GM21737 (cell line): ENCODE results near the gene ADAMTSL3.

ENCODE experiments used
- ATAC-seq: cut with Tn5 transposase; IDR thresholded peaks from one replicate; pipeline ENCODE4 v1.9.1; 2021; ENCODE audit warnings: mild to moderate bottlenecking, moderate library complexity; ENCODE audit not compliant: unreplicated experiment

Gene ADAMTSL3

DNA sequence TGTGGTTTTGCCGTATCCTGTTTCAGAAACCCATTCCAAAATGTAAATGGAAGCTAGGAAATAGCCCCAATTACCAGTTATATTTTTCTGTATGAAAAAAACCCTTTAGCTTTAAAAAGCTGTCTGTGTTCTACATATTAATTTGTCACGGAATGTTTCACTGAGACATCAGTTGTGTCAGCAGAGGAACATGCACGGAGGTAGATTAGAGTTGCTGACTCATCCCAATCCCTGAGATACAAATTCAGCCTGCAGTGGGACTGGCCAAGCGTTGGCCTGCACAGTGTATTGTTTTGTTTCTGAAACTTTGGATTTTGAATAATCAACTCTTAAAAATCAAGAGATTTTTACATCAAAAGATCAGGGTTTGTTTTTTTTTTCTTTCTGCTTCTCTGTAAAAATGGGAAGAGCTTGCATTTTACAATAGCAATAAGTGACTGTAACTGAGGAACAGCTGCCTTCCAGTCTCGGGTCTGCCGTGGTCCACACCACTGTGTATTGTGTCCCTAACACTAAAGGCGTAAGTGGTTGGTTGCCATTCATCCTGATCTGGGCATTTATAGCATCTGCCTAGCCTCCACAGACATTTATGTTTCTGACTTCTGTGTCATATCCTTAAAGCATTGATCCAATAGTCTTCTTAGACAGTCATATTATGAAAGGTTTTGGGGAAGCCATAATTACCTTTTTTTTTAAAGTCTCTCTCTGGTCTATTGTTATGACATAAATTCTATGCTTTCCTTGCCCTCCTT lies 218.1 kb downstream of the ADAMTSL3 start:
- ATAC-seq: no peak

DNA sequence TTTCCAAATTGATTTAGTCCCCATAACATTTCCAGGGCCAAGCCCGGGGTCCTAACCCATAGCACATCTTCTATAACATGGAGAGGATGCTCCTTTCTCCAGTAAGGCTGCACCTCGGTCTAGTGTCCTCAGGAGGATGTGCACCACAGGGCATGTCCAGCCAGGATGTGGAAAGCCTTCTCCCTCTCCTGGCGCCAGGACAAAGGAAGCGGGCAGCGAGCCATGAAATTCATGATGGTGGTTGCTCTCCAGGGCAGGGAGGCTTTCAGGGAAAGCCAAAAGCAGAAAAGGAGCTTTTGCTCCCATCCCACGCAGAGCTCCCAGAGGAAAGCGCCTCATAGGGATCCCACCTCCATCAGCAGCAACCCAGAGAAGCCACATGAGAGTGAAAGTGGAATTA lies 220.0 kb downstream of the ADAMTSL3 start:
- no peak for ATAC-seq

DNA sequence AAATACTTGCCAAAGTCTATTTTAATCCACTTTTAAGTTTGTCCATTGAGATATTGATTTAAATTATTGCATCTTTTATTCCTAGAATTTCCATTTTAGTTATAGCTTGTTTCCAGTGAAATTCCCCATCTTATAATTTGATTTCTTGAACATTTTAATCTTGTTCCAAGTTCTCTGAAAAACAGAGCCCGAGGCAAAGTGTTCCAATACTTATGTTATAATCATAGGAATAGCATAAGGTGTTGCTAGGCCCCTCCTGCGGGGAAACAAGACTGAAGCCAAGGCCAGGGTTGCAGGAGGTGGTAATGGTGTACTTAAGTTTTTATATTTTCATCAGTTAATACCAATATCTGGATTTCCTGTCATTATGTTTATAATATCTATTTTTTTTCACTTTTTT lies 226.6 kb downstream of the ADAMTSL3 start:
- no peak for ATAC-seq

DNA sequence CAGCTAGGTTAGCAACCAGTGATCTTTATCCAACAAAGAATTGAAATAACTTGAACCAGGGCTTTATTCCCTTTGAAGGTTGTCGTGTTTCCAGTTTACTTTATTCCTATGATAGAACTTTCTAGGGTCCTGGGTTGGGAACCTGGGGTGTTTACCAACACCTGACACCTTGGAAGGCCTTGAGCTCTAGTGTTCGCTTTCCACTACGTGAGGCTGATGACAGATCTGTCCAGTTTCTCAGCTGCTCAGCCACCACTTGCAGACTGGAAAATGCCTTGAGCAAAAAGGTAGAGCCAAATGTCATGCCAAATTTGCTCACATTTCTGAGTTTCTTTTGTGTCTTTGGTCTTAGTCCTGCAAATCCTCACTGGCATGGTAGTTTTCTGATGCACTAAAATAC lies 227.2 kb downstream of the ADAMTSL3 start:
- ATAC-seq: no peak

DNA sequence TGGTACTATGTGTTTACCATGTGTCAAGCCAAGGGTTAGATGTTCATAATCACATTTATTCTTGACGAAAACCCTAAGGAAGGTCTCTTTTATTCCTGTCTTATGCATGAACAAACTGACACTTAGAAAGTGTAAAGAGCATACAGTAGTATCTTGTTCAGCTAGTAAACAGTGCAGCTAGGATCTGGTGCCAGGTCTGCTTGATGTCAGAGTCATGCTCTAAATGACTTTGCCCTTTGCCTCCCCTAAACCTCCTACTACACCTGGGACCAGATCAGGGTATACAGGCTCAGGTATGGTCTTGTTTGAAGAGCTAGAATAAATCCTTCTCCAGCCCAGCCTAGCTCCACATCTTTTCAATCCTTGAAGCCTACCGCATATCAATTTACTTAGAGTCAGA lies 232.4 kb downstream of the ADAMTSL3 start:
- ATAC-seq: no peak

DNA sequence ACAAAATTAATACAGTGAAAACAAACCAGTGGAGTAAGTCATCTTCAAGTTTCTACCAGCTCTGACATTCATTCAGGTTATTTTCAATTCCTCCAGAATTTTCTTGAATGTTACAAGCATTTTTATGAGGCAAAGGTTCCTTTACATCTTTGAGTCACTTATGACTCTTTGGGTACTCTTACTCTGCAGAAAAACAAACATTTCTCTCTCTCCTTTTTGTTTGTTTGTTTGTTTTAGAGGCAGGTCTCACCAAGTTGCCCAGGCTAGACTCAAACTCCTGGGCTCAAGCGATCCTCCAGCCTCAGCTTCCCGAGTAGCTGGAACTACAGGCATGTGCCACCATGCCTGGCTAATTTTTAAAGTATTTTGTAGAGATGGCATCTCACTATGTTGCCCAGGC lies 233.5 kb downstream of the ADAMTSL3 start:
- ATAC-seq: no peak

DNA sequence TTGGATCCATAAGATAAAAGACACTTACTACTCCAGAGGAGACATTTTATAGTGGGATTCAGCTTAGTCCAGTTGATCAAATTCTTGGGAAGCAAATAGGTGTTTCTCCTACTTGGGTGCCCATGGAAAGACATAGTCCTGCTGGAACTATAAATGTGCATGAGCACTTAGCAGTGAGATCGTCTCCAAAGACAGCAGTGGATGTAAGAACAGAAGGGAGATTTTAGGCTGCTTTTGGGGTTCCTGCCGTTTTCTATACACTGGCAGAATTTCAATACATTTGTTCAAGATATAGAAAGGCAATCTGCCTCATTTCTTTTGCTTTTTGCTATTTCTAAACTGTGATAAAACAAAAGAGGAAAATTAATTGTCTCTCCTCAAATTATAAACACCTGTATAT lies 234.0 kb downstream of the ADAMTSL3 start:
- no peak for ATAC-seq

DNA sequence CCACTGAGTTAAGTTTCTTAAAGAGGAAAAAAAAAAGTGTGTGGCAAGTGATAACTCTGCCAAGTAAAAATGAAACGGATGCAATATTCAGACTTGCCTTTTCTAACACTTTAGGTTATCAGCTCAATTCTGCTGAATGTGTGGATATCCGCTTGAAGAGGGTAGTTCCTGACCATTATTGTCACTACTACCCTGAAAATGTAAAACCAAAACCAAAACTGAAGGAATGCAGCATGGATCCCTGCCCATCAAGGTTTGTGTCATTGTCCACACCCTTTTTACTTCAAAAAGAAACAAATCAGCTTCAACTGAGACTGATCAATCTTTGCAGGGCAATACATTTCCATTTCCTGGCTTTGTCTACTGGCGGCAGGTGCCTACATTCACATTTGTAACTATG lies 236.1 kb downstream of the ADAMTSL3 start:
- no peak for ATAC-seq

DNA sequence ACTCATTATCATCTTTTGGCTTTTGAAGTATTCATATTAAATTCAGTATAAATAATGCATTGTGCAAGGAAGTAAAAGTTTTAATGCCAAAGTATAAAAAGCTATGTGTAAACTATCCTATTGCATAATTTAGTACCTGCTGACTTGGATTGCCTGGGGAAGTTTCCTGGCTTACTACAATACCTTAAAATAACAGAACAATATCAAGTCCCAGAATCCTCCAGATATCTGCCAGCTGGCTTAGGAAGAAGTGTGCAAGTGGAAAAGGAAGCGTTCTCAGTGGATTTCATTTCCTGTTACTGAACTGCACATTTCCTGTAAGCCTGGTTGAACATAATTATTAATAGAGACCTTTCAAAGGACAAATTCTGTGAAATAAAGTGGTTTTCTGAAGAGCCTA lies 236.7 kb downstream of the ADAMTSL3 start:
- ATAC-seq: no peak

DNA sequence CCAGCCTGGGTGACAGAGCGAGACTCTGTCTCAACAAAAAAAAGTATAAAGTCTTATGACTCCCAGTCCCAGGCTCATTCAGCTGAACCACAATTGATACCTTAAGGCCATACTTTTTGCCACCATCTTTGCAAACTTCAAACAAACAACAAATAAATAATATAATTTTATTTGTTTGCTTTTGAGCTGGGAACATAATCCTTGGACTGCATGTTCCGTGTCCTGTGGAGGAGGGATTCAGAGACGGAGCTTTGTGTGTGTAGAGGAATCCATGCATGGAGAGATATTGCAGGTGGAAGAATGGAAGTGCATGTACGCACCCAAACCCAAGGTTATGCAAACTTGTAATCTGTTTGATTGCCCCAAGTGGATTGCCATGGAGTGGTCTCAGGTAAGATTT lies 238.6 kb downstream of the ADAMTSL3 start:
- ATAC-seq: no peak

DNA sequence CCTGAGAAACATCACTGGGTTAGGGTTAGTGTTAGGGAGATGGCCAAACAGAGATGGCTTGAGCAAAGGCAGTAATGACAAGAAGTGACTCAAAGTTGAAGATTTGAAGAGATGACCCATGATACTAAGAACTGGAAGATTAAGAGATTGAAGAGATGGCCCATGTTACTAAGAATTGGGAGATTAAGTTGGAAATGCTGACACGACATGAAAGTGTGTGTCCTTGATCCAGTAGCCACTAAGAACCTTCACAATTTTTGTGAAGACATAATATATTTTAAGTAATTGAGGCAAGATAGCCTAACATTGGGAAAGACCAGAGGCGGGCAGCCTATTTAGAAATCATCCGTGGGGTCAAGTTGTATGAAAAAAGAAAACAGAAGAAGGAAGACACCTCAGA lies 239.4 kb downstream of the ADAMTSL3 start:
- no peak for ATAC-seq

DNA sequence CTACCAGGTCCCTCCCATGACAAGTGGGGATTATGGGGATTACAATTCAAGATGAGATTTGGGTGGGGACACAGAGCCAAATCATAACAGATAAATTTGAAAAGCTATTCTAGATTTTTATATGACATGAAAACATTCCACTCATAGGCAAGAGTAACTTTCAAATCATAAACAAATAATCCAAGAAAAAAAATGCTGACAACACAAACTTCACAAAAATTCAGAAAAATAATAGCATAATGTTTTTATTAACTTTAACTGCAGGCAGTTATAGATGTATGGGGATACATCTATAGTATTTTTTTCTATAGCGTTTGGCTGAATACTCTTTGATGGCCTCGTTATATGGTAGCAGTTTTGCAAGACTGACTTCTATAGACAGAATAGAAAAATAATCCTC lies 243.1 kb downstream of the ADAMTSL3 start:
- ATAC-seq: no peak

DNA sequence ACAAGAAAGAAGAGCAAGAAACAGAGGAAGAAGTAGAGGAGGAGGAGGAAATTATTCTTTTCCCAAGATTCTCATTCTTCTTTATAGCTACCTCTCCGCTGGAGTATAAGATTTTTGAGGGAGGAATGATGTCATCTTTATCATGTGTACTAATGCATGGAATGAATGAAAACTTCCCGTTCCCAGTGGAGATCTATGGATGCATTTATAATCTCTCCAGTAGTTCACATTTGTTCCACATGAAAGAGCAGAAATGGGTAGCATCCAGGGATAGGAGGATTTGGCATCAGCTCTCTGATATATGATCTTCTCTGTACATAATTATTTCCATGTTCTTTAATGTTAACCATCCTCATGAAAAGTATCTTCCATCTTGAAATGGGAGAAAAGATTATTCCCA lies 244.4 kb downstream of the ADAMTSL3 start:
- ATAC-seq: no peak

DNA sequence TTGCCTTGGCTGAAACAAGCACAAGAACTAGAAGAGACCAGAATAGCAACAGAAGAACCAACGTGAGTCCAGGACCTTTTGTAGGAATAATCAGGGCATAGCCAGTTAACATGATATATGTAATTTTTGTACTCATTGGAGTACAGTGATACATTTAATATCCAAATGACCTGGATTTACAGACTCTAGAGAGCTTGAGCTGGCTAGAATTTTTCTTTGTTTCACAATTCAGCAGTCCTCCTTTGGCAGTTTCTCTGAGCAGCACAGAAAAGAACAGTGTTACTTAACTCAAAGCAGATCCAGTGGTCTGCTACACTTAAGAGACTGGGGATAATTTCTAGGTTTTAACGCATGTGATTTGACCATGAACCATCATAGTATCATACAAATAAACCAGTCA lies 245.7 kb downstream of the ADAMTSL3 start:
- ATAC-seq: no peak

DNA sequence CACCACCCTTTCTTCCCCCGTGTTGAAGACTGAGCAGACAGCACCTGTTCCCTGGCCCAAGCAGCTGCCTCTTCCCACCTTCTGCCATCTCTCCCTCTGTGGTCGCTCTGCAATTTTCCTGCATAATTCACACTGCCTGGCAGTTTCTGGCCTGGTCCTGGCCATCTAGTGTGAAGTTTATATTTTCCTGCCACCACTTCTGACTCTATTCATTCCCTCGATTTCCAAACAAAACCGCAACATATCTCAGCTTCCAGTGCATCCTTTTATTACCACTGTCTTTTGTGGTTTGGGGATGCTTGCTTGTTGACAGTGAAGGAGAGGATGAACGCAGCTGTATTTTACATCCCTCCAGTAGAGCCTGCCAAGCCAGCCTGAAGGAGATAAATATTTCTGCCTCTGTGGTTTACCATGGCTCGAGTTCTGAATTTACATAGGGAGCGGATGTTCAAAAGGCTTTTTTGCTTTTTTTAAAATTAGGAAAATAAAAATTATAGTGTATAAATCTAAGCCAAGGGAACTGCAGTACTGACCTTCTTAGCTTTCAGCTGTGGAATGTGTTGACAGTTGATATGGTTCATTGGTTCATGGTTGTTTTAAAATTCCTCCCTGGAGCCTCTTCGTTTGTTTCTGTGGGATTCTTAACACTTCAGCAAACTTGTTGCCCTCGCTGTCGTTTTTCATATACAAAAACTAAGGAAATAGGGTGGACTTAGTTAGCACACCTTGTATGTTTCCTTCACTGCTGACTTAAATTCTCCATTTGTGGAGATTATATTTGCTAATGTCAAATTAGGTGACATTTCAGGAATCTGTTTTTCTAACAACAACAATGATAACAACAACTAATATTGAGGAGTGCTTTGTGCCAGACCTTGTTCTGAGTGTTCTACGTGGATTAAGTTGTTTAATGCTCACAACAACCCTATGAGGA lies 250.5 kb downstream of the ADAMTSL3 start:
- no peak for ATAC-seq

DNA sequence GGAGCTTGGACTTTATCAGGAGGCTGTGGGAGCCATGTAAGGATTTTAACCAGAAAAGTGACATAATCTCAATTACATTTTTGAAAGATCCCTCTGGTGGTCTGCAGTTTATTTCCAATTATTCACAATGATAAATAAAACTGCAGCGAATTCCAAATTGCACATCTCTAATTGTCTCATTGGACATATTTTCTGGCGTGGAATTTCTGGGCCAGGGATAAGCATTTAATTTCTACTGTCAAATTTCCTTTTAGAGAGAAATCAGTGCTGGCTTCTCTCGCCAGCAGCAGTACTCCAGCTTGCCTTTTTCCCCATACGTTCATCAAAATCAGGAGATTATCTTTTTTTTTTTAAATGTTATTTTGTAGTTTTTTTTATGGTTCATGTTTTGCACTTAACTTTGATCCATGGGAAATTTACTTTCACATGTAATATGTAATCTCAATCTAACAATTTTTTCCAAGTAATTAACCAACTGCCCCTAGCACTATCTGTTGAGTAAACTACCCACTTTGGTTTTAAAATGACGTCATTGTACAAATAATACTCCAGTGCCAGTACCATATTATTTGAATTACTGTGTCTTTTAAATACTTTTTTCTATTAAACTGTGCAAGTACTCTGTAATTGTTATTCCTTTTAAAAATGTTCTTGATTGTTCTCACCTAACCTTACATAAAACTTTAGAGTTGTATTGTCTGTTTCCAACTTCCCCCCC lies 251.8 kb downstream of the ADAMTSL3 start:
- ATAC-seq: no peak

DNA sequence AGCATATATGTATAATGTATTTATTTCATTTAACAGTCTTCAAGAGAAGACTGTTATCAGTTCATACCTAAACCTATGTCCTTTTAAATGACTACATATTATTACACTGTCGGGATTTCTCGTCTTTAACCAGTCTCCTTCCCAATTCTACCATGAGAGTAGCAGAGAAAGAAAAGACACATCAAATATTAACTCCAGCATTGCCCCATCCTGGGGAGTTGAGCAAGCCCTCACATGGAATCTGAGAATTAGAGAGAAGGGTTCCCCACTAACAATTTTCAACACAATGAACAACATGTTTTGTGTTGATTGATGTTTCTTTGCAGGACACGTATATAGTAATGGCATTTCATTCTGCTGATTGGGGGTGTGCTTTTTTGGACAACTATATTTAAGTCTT lies 257.4 kb downstream of the ADAMTSL3 start:
- no peak for ATAC-seq

DNA sequence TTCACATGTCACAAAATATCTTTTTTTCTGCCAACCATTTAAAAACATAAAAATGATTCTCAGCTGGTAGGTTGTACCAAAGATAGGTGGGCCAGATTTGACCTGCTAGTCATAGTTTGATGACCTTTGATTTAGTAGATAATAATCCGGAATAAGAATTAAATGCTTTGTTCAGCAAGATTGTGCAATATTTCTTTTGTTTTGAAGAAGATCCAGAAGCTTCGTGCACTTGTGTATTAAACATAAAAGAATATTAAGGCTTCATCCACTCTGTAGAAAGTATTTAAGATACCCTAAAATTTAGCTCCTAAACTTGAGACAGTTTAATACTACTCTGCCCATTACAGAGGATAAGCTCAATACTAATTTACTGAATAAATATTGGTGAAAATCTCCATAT lies 258.4 kb downstream of the ADAMTSL3 start:
- no peak for ATAC-seq

DNA sequence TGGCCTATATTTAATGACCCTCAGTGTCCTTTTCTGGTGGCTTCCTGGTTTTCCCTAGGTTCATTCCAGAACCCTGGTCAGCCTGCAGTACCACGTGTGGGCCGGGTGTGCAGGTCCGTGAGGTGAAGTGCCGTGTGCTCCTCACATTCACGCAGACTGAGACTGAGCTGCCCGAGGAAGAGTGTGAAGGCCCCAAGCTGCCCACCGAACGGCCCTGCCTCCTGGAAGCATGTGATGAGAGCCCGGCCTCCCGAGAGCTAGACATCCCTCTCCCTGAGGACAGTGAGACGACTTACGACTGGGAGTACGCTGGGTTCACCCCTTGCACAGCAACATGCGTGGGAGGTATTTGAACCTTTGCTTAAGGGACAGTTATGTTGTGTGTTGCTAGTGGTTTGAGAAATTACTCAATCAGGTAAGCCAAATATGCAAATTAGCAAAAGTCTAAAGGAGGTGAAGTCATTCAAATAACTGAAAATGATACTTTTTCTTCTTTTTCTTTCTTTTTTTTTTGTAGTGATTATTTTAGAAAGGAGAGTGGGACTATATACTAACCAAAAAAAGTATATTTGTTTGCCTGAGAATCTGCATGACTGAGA lies 259.2 kb downstream of the ADAMTSL3 start:
- no peak for ATAC-seq

DNA sequence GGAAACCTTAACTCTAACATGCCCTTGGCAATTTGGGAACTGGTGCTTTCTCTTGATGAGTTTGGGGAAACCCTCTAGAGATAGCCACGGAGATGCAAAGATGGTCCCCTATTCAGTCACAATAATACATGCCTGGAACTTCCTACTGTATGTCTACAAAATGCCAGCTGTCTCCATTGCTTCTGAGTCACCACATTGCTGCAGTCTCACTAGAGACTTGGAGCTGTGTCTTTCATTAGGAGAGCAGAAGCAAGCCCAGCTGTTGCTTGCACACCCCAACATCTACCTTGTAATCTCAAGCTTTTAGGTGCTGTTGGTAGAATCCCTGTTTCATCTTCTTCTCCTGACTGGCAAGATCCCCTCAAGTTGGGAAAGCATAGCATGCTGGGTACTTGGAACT lies 261.0 kb downstream of the ADAMTSL3 start:
- no peak for ATAC-seq

DNA sequence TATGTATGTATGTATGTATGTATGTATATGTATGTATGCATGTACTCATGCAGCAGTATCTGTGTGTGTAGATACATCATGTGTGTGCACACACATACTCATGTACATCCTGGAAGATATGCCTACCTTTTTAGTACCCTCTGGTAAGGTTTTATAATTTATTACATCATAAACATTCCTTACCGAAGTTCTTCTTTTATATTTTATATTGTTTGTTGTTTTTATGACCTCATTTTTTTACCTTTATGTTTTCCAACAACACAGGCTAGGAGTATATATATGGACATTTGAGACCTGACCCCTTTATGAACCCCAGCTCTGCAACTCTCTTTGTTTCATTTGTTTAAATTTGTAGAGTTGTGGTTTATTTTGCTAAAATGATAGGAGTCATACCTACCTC lies 263.5 kb downstream of the ADAMTSL3 start:
- ATAC-seq: no peak
